Measurements from ENCODE around the gene HLA-DPB1.

DNA sequence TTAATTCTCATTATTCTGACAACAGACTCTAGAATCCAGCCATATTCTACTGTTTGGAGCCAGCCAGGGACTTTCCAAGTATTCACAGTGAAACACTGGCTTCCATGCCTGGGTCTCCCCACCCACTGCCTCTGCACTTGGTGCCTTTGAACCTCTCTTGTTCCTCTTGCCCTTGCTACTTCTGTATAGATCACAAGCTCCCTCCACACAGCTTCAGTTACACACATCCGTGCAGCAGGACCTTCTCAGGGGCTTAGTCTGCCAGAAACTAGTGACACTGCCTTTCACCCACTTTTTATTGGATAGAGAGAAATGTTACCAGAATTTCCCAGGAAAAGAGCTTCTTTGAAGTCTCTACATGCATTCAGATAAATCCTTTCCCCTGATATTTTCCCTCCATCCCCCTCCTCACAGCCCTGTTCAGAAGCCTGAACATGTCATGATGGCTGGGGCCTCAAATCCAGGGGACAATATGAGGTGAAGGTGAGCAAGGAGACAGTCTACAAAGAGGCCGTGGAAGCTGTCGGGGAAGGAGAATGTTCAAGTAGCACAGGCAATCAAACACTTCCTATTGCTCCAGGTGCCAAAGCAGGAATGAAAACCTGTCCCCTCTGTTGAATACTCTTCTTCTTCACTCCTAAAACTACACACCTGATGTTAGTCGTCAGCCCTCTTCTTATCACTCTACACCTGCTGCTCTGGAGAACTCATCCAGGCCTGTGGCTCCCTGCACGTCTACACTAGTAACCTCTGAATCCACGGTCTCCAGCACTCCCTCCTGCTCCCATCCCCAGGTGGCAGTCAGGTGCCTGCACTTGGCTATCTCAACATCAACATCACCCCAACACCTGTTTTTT is 46.2 kb upstream of the HLA-DPB1 start:
- TF ChIP-seq CTCF (conservative IDR thresholded peaks at IDR 0.05) (no peak), ZFX (IDR thresholded peaks at IDR 0.05) (no peak)
